Stimulated activated CD8-positive, alpha-beta memory T cell treated with anti-CD3 and anti-CD28 coated beads, Interleukin-4, amount 100 ng/mL, for 1 hour (primary cell): ENCODE data around the gene PRSS37.

ENCODE experiments used
- DNase-seq, 2 donors: peaks; one replicate each; pipeline ENCODE4 v3.0.0-alpha.2; 2020; ENCODE audit warnings: low read depth in 2 of 2, low spot score in 1 of 2

Gene PRSS37

DNA sequence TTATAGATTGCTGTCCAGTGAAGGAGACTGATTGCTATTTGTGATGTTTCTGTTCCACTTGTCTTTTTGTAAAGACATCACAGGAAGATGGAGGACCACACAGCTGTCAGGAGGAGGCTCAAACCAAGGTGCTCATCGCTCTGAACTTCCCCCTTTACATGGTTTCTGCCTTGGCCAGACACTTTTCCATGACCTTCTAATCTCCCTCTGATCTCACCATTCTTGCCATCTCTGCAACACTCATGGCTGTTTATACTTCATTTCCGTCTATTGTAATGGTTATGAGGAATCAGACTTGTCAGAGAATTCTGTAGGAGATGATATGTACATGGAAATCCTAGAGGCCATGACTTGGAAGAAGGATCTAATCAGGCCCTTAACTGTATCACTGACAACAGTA, 53.0 kb downstream of the PRSS37 start:
- DNase-seq: no peak
